Peyer's patch (tissue), 4 donors: ENCODE data around the gene ZFYVE19.

Source experiments
- CTCF ChIP-seq, 6 experiments: fragments of 450-650 bp in 4 of 6; fragments of 200-600 bp in 2 of 6; sonication (generic) in 1 of 6; IDR thresholded peaks; one replicate each; pipeline ENCODE4 v1.5.1; 2017 to 2019; ENCODE audit warnings: antibody characterized with exemption in 6 of 6, mild to moderate bottlenecking in 3 of 6, moderate library complexity in 1 of 6
- POLR2A ChIP-seq, 2 donors: fragments of 450-650 bp; IDR thresholded peaks; one replicate each; pipeline ENCODE4 v1.5.1; 2017; ENCODE audit warnings: antibody characterized with exemption in 2 of 2, mild to moderate bottlenecking in 2 of 2, moderate library complexity in 2 of 2

- TF ChIP-seq CTCF (IDR thresholded peaks at IDR 0.05) (no peak), POLR2A (IDR thresholded peaks at IDR 0.05) (no peak)
These were observed 31.9 kb downstream of the ZFYVE19 start for GRCh38 chr15:40838756-40839155.
